DMS114 treated with DMSO at 0.1 percent for 48 hours (cell line): ENCODE data around the gene RFC2.
"Not testable (repeated sequence)": the region's sequence is repeated elsewhere in the genome, so short reads cannot be mapped to it uniquely, and the experiment has no call there.

ENCODE experiments used
- DNase-seq: peaks from one replicate; lab custom pipeline; 2025; ENCODE audit not compliant: unreplicated experiment; lab: John Stamatoyannopoulos, UW

Gene RFC2

DNA sequence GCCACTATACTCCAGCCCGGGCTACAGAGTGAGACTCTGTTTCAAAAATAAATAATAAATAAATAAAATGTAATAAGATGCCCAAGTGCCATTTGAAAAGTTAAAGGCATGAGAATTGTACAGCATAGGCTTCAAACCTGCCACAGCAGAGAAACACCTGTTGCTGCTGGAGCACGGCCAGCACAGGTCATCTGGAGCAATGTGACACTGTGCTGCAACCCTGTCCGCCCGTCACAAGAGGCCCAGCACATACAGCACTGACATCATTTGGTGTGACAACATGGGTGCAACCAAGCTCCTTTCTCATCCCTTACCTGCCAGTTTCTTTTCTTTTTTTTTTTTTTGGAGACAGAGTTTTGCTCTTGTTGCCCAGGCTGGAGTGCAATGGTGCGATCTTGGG, 1.3 kb downstream of the RFC2 start:
- DNase-seq, result no peak

DNA sequence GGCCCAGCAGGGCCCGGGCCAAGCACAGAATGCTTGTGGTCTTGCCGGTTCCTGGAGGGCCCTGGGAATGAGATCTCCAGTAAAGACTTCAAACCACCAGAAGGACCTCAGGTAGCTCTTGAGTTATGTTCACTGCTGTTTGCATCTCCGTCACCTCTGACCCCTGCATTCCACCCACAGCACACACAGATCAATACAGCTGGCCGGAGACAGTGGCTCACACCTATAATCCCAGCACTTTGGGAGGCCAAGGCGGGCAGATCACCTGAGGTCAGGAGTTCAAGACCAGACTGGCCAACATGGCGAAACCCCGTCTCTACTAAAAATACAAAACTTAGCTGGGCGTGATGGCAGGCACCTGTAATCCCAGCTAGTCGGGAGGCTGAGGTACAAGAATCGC, 5.1 kb downstream of the RFC2 start:
- not testable (repeated sequence) for DNase-seq

DNA sequence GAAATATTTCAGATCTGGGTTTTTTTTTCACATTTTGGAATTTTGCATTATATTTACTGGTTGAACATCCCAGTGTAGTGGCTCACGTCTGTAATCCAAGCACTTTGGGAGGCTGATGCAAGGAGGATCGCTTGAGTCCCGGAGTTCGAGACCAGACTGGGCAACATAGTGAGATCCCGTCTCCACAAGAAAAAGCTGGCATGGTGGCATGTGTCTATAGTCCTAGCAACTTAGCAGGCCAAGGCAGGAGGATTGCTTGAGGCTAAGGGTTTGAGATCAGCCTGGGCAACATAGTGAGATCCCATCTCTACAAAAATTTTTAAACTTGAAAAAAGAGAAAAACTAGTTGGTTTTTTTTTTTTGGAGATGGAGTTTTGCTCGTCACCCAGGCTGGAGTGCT, 6.0 kb downstream of the RFC2 start:
- no peak for DNase-seq

DNA sequence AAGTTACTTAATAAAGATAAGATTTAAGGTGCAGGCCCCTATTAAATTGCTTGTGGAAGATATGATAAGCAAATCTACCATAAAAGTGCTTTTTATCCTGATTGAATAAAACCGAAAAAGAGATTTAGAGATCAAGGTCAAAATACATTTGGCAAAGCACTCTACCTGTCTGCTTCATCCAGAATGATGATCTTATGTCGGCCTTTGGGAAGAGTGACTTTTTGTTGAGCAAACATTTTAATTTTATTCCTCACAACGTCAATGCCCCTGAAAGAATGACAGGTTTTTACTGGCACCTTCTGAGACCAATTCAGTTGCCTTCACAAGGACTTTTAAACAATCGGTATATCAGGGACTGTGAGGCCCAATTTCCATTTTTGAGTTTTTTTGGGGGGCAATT, 7.7 kb downstream of the RFC2 start:
- no peak for DNase-seq

DNA sequence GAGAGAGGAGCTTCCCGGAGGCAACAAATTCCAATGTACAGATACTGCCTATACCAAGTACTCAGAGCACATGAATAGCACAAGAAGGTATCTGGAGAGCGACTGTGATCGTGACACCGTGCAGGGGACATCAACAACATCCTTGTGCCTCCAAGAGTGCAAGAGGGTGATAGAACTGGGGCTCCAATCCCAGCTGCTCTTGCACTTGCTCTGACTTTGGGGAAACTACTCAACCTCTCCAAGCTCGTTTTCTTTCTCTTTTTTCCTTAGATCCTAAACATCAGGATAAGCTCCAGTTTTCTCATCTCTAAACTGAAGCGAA, 12.1 kb downstream of the RFC2 start:
- DNase-seq, result no peak

DNA sequence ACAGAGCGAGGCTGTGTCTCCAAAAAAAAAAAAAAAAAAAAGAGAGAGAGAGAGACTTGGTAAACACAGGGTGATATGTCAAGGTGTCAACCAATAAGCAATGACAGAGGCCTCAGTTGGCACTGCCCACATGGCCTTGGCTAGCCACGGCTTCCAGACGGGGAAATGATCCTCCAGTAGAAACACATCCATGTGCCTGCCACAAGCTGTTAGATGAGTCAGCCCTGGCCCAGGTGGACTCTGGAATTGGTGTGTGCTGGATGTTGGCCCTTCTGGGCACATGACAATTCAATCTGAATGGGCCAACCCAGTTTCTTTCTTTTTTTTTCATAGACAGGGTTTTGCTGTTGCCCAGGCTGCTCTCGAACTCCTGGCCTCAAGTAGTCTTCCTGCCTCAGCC, 13.7 kb downstream of the RFC2 start:
- DNase-seq, result no peak

DNA sequence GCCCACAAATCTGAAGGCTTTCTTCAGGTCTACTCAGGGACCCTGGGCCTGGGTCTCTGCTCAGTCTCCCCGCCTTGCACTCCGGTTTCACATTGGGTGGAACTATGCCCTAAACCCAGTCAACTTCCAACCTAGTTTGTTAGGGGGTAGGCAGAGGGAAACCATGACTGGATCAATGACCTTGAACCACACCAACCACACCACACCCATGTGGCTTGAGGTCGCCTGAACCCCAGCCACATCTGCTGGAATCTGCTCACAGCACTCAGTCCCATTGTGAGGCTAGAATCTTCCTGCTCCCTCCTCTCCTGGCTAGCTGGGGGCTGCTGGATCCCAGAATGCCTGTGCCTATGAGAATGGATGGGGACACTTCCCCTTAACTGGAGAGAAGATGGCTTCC, 17.9 kb downstream of the RFC2 start:
- no peak for DNase-seq

DNA sequence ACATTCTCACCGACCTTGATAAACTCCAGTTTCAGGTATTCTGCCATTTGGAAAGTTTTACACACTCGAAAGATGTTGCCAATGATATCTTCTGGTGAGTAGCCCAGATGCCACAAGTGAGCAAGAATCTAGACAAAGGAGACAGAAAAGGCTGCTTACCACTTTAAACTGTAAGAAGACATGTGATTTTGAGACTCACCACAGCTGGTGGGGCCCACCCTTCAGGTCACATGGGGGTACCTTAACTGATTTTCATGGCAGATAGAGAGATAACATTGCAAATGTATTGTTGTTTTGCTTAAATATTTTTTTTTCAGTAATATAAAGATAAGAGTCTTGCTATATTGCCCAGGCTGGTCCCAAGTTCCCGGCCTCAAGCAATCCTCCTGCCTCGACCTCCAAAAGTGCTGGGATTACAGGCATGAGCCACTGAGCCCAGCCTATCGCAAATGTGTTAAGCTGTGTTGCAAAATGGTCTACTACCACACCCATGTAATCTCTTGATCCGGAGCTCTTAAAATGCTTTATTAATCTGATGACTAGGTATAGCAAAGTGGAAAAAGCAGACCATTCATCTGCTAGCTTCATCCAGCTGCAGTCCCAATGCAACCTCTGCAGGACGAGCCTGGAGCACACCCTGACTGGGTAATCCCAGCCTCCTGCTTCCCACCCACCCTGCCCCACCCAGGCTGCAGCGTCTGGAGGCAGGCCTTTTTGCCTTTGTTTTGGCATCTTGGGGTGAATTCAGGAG, 18.5 kb downstream of the RFC2 start:
- DNase-seq, result no peak

DNA sequence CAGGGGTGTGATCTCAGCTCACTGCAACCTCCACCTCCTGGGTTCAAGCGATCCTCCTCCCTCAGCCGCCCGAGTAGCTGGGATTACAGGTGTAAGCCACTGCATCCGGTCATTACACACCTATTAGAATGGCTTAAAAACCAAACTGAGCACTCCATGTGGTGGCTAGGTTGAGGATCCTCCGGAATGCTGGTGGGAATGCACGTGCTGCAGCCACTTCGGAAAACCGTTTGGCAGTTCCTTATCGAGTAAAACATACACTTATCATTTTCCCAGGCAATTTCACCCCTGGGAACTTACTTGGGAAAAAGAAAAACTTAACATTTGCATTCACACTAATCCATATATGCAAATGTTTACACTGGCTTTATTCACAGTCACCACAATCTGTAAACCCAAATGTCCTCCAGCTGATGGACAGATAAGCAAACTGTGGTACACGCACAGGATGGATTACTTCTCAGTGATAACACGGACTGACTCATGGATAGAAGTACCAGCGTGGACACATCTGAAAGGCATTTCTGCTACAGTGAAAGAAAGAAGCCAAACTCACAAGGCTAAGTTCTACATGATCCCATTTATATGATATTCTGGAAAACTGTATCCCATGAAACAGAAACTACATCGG, 20.4 kb downstream of the RFC2 start:
- no peak for DNase-seq

DNA sequence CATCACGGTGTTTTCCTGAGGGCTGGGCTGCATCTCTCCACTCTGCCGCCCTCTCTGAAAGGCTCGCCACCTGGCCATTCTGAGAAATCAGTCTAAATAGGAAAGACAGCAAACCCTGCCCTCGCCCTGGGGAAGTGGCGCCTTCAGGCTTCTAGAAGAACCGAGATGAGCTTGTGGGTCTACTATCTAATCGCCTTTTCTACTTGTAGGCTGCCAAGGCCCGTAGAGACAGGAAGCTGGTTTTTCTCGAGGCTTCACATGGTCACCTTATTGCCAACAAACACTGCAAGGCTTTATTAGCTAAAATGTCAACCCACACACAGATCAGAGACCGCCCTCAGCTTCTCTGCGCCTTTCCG, 23.0 kb downstream of the RFC2 start:
- no peak for DNase-seq

DNA sequence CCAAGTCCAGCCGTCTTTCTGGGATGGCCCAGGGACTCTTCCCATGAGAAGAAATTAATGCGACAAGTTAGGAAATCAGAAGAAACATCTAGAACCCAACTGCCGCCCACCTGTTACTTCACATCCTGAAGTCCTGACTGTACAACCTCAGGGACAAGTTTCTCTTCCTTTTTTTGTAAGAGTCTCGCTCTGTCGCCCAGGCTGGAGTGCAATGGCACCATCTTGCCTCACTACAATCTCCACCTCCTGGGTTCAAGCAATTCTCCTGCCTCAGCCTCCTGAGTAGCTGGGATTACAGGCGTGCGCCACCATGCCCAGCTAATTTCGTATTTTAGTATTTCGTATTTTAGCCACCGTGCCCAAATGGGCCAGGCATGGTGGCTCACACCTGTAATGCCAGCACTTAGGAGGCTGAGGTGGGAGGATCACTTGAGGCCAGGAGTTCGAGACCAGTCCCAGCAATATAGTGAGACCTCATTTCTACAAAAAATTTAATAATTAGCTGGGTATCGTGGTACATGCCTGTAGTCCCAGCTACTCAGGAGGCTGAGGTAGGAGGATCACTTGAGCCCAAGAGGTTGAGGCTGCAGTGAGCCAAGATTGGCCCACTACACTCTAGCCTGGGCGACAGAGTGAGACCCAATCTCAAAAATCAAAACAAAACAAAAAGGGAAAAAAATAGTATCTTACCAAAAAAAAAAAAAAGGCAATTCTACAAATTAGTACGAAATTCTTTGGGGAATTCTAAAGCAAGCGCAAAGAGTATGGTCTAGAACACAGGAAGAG, 23.6 kb downstream of the RFC2 start:
- no peak for DNase-seq

DNA sequence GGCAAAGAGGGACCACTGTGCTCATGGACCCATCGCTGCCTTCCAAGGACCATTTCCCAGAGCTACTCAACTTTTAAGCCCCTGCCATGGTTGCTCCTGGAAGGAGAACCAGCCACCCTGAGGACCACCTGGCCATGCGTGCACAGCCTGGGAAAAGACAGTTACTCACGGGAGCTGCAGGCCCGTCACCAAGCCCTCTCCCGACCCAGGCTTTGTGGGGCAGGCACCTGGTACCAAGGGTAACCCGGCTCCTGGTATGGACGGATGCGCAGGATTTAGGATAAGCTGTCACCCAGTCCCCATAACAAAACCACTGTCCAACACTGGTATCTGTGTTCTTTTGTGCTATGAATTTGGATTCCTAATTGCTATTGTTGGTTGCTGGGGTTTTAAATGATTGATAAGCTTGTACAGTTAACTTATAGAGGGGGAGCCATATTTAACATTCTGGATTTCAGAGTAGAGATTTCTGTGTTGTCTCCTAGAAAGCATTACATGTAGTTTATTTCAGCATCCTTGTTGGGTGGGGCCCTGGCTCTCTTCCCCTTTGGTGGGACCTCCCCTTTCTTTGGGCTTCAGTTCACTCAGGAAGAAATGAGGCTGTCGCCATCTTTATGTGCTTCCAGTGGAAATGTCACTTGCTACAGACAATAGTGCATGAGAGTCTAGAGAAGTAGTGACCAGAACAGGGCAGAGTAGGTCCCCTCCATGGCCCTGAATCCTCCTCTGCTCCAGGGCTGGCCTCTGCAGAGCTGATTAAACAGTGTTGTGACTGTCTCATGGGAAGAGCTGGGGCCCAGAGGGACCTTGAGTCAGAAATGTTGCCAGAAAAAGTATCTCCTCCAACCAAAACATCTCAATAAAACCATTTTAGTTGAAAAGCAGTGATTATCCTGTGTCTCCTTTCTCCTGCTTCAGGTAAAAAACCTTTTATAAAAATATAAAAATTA, 25.0 kb downstream of the RFC2 start:
- no peak for DNase-seq

DNA sequence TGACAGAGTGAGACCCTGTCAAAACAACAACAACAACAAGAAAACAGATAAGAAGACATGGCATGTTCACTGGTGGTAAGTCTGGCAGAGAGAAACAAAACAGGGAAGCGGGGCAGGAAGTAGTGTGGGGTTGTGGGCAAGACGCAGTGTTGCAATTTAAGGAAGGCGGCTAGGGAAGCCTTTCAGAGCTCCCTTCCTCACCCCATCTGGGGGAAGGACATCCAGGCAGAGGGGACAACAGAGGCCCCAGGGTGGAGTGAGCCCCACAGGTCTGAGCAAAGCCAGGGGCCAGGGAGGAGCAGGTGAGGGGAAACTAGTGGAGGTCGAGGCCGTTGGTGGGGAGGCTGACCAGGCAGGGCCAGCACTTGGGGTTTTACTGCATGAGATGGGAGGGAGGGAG, 27.6 kb downstream of the RFC2 start:
- DNase-seq, result no peak

DNA sequence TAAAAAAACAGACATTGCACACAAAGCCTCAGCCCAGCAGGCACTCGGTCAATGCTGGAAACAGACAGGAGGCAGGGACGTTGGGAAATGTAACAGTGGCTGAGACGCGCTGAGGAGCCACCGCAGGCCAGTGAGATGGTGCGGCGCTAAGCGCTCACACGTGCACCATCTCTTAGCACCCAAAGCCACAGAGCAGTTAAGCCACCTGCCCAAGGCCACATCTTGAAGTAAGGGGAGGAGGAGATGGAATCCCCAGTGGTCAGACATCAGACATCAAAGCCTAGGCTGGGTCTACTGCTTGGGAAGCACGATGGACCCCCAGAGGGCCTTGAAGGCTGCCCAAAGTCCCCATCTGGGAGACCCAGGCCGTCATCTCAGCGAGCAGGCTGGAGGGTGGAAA, 28.8 kb downstream of the RFC2 start:
- DNase-seq, result no peak

DNA sequence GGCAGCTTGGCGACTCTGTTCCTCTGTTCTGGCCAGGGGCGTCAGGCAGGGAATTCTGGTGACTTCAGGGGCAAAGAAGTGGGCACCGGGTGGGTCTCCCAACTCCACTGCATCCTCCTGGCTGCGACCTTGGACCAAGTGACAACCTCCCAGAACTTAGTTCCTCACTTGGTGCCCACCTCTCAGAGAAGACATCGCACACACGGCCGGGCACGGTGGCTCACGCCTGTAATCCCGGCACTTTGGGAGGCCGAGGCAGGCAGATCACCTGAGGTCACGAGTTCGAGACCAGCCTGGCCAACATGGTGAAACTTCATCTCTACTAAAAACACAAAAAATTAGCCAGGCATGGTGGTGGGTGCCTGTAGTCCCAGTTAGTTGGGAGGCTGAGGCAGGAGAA, 29.3 kb downstream of the RFC2 start:
- not testable (repeated sequence) for DNase-seq

DNA sequence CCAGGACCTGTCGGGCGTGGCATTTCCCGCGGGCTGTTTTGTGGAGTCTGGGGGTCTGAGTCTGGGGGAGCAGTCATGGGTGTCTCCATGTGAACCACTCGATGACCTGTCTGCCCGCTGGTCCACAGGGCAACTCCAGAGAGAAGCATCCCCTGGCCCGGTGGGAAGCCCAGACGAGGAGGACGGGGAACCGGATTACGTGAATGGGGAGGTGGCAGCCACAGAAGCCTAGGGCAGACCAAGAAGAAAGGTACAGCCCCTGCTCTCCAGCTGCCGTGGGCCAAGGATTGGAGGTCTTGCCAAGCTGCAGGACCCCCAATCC, 29.7 kb downstream of the RFC2 start:
- DNase-seq, result no peak

DNA sequence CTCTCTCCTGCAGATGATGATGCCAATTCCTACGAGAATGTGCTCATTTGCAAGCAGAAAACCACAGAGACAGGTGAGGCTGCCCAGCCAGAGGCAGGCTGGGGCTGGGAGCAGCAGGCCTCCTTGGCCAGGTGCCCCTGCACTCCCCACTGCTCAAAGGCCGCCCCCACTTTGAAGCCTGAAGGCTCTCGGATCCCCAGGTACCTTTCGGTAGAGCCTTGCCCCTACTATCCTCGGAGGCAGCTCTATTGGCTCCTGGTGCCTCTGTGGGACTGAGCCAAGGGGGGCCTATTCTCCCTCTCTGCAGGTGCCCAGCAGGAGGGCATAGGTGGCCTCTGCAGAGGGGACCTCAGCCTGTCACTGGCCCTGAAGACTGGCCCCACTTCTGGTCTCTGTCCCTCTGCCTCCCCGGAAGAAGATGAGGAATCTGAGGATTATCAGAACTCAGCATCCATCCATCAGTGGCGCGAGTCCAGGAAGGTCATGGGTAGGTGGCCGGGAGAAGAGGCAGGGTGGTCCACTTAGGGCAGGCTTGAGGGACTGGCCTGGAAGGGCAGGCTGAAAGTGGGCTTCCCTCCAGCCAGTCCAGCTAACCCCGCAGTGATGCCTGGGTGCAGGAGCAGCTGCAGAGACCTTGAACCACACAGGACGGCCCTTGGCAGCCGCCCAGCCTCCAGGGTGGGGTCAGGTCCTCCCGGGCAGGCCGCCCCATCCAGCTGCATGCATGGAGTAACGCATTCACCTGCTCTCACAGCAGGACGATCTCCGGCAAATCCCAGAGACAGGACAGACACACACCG, 30.3 kb downstream of the RFC2 start:
- no peak for DNase-seq

DNA sequence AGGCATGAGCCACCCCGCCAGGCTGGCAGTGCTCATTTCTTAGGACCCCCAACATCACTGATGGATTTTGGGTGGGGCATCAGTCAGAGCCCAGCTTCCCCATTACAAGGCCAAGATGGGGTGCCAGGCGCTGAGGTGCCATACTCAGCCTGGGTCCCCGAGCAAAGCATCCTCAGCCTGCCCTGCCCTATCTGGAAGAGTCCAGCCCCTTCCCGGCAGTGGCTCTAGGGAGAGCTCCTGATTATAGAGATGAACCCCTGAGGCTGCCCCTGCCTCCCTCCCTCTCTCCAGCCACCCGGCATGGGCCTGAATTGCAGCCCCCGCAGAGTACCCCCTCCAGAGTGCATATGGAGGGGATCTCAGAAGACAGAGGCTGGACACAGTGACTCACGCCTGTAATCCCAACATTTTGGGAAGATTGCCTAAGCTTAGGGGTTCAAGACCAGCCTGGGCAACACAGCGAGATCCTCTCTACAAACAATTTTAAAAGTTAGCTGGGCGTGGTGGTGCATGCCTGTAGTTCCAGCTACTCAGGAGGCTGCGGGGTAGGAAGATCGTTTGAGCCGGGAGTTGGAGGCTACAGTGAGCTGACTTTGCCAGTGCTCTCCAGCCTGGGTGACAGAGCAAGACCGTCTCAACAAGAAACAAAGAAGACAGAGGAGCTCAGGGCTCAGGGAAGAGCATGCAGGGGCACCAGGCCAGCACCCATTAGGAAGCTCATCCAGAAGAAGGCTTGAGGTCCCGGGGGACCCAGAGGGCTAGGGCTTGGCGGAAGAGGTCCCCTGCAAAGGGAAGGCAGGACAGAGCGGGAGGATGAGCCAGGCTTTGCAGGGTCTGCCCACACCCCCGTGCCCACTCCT, 31.1 kb downstream of the RFC2 start:
- no peak for DNase-seq

DNA sequence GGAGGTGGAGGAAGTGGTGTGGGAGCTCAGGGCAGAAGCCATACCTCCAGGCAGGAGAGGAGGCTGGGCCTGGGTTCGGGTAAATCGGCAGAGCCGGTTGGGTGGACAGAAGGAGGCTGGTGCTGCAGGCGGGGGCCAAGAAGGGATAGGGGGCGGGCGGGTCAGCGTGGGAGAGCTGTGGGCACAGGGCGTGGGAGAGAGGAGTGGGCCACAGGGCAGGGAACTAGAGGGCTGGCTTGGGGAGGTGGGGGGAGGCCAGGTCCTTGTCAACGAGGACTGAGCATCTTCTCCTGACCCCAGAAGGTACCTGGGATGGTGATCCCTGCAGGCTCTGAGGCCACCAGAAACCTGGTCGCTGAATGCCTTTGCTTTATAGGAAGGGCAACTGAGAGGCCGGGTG, 32.5 kb downstream of the RFC2 start:
- no peak for DNase-seq

DNA sequence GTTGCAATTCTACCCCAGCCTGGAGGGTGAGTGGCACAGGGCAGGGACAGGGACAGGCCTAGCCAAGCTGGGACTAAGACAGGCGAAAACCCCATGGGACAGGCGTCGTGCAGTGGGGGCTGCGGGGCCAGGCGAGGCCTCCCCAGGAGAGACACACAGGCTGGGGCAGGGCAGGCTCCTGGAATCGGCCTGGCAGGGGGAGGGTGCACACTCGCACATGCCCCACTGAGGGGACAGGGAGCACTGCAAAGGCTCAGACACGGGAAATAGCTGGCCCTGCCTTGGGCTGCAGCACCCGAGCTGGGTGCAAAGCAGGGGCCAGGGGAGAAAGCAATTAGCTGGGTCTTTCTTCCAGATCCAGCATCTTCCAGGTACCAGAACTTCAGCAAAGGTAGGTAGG, 34.0 kb downstream of the RFC2 start:
- DNase-seq, result no peak
